Endothelial cell of umbilical vein (primary cell): ENCODE results near the gene TPM2. TPM values are rescaled to one million over a fixed set of nuclear protein-coding genes. Genes with fewer than 3 reads are reported as not detected.

Experiments used
- BruUV-seq: library from RNA; stranded (reverse); fragments of 400-500 nt; replicated peaks from 2 replicates; lab custom pipeline; 2021; lab: Mats Ljungman, UMichigan
- CTCF ChIA-PET: fragments of 300-600, 350-600 bp; sonication (Branson Sonifier 250); formaldehyde crosslinking; loops from one replicate; lab custom pipeline; 2021; ENCODE audit warnings: antibody characterized with exemption, inconsistent platforms; lab: Charles Lee
- POLR2A ChIA-PET: fragments of 300-600, 350-600 bp; sonication (Branson Sonifier 250); formaldehyde crosslinking; loops from one replicate; lab custom pipeline; 2021; ENCODE audit warnings: antibody characterized with exemption, inconsistent platforms; lab: Charles Lee
- DNase-seq: peaks from one replicate; pipeline ENCODE4 v3.0.0-alpha.2; 2011; ENCODE audit warnings: low read depth, low spot score
- FAIRE-seq: peaks from 2 replicates; lab custom pipeline; 2011; peaks lifted over from hg19 to GRCh38; lab: Jason Lieb, UNC
- H2AFZ ChIP-seq: 2 replicates; pipeline ENCODE4 v1.6.0; 2012; ENCODE audit warnings: low read depth, low read length, control low read depth, inconsistent platforms
- H3K27ac ChIP-seq: 2 replicates; pipeline ENCODE4 v1.5.1; 2011; ENCODE audit warnings: low read depth, mild to moderate bottlenecking, control low read depth, low read length, moderate library complexity; ENCODE audit not compliant: insufficient read depth
- H3K27me3 ChIP-seq, 2 experiments: 2 replicates each; pipeline versions ENCODE4 v1.6.0 to v1.6.1; 2011; ENCODE audit warnings: low read length in 2 of 2, mixed read lengths in 1 of 2; ENCODE audit not compliant: control insufficient read depth in 2 of 2, insufficient read depth in 2 of 2
- H3K36me3 ChIP-seq, 2 experiments: 2 replicates in 1 of 2; 3 replicates in 1 of 2; pipeline ENCODE4 v1.5.1; 2011; ENCODE audit warnings: low read length in 2 of 2, mild to moderate bottlenecking in 1 of 2, moderate library complexity in 1 of 2; ENCODE audit not compliant: control insufficient read depth in 2 of 2, insufficient read depth in 2 of 2; ENCODE audit errors: extremely low read depth in 1 of 2
- H3K4me1 ChIP-seq: 3 replicates; pipeline ENCODE4 v1.5.1; 2011; ENCODE audit warnings: mild to moderate bottlenecking, low read length; ENCODE audit not compliant: control insufficient read depth, insufficient read depth; ENCODE audit errors: extremely low read depth
- H3K4me2 ChIP-seq: 2 replicates; pipeline ENCODE4 v1.6.1; 2011; ENCODE audit warnings: low read length, control low read depth, mixed read lengths; ENCODE audit not compliant: insufficient read depth
- H3K4me3 ChIP-seq, 3 experiments: fragments of 200-600 bp in 1 of 3; sonication (generic), shearing (Covaris generic) in 1 of 3; replicated peaks in 1 of 3; 2 replicates each; pipeline ENCODE4 v1.5.1; 2011 to 2016; ENCODE audit warnings: control low read depth in 3 of 3, low read length in 3 of 3, mild to moderate bottlenecking in 2 of 3, inconsistent platforms in 1 of 3, low read depth in 1 of 3, moderate library complexity in 1 of 3; ENCODE audit not compliant: insufficient read depth in 1 of 3
- H3K79me2 ChIP-seq: 2 replicates; pipeline ENCODE4 v1.6.0; 2012; ENCODE audit warnings: low read length, inconsistent platforms; ENCODE audit not compliant: control insufficient read depth, insufficient read depth
- H3K9ac ChIP-seq: replicated peaks from 2 replicates; pipeline ENCODE3; 2011; ENCODE audit warnings: low read length, control low read depth; ENCODE audit not compliant: insufficient read depth; ENCODE audit errors: extremely low read depth
- H3K9me1 ChIP-seq: replicated peaks from 3 replicates; pipeline ENCODE4 v1.6.0; 2011; ENCODE audit warnings: mild to moderate bottlenecking, low read length; ENCODE audit not compliant: control insufficient read depth, insufficient read depth; ENCODE audit errors: extremely low read depth
- H3K9me3 ChIP-seq: replicated peaks from 2 replicates; pipeline ENCODE4 v1.5.1; 2012; ENCODE audit warnings: low read length, inconsistent platforms; ENCODE audit not compliant: control insufficient read depth, insufficient read depth
- H4K20me1 ChIP-seq: replicated peaks from 2 replicates; pipeline ENCODE3; 2011; ENCODE audit warnings: mild to moderate bottlenecking, low read length; ENCODE audit not compliant: control insufficient read depth, insufficient read depth; ENCODE audit errors: extremely low read depth
- CTCF ChIP-seq, 2 donors: IDR thresholded peaks; 1 replicate in 1 of 2; 2 replicates in 1 of 2; pipeline ENCODE4 v1.5.1; 2011; ENCODE audit warnings: low read length in 2 of 2, mild to moderate bottlenecking in 2 of 2, moderate library complexity in 2 of 2, control low read depth in 1 of 2, inconsistent platforms in 1 of 2, low read depth in 1 of 2; ENCODE audit not compliant: insufficient read depth in 1 of 2; ENCODE audit errors: extremely low read depth in 1 of 2
- EZH2 ChIP-seq: IDR thresholded peaks from 2 replicates; pipeline ENCODE4 v1.6.1; 2012; ENCODE audit warnings: borderline replicate concordance, low read depth, mild to moderate bottlenecking, moderate library complexity, low read length, inconsistent platforms; ENCODE audit not compliant: severe bottlenecking
- FOS ChIP-seq: IDR thresholded peaks from 2 replicates; pipeline ENCODE4 v1.6.1; 2011; ENCODE audit warnings: mild to moderate bottlenecking, low read length, moderate library complexity, borderline replicate concordance; ENCODE audit not compliant: insufficient read depth
- GATA2 ChIP-seq: IDR thresholded peaks from 2 replicates; pipeline ENCODE4 v1.7.0; 2011; ENCODE audit warnings: low read depth, mild to moderate bottlenecking, moderate library complexity, mixed read lengths, low read length; ENCODE audit not compliant: insufficient read length, insufficient read depth
- JUN ChIP-seq: IDR thresholded peaks from 2 replicates; pipeline ENCODE4 v1.6.1; 2011; ENCODE audit warnings: borderline replicate concordance, low read depth; ENCODE audit not compliant: insufficient read length, insufficient read depth
- MAX ChIP-seq: IDR thresholded peaks from 2 replicates; pipeline ENCODE4 v1.6.1; 2011; ENCODE audit not compliant: insufficient read depth, insufficient read length
- MYC ChIP-seq: IDR thresholded peaks from one replicate; pipeline ENCODE4 v1.6.1; 2011; ENCODE audit warnings: mild to moderate bottlenecking, low read depth, low read length
- POLR2A ChIP-seq: IDR thresholded peaks from 2 replicates; pipeline ENCODE4 v1.6.1; 2012; ENCODE audit warnings: low read depth, mild to moderate bottlenecking, control low read depth, low read length
- POLR2AphosphoS5 ChIP-seq: IDR thresholded peaks from 2 replicates; pipeline ENCODE4 v1.6.1; 2012; ENCODE audit warnings: low read depth, mild to moderate bottlenecking, control low read depth, low read length, moderate library complexity; ENCODE audit not compliant: insufficient read depth
- dilution Hi-C: fragments of 300-500 bp; cut with MboI; formaldehyde crosslinking; loops from one replicate; pipeline ENCODE4 v1.15.0; 2019; ENCODE audit warnings: low sequenced_read_pairs; ENCODE audit not compliant: extremely low pct_ligation_motif_present
- intact Hi-C: fragments of 100-400 bp; cut with micrococcal nuclease; formaldehyde crosslinking; loops from one replicate; pipeline ENCODE4 v1.10.0; 2022
- polyA plus RNA-seq, 4 experiments: library from polyadenylated mRNA; depleted of rRNA in 3 of 4; stranded (reverse) in 3 of 4; unstranded in 1 of 4; fragments of >200 nt; gene quantifications; 2 replicates each; pipeline versions ENCODE4 v1.2.1 to v1.2.3, GENCODE V29; 2011 to 2012; ENCODE audit warnings: missing spikeins in 1 of 4
- total RNA-seq: library from RNA; stranded (reverse); gene quantifications from 2 replicates; pipeline ENCODE4 v1.2.3, GENCODE V29; 2021

TPM2 gene
- total and polyA plus RNA-seq, 2 donors (not counting 3 experiments of a cell fraction or from before 2014, with no cell fraction given), result 144 to 279 TPM

GRCh38 chr9:35738924-35739323 lies 49.2 kb upstream of the TPM2 start:
- Histone ChIP-seq H3K4me3 (no peak overlapping the region), H3K9me1 (no peaks in the 10 kb centered on the region), H3K36me3 (peaks cover 51 to 72% of the 10 kb centered on the region in 2 experiments), H3K9me3 (no peaks in the 10 kb centered on the region), H3K4me1 (peaks cover 5% of the 10 kb centered on the region), H3K4me2 (no peak overlapping the region), H3K27me3 (no peaks in the 10 kb centered on the region), H2AFZ (no peak overlapping the region), H4K20me1 (no peaks in the 10 kb centered on the region), H3K79me2 (peaks cover 53% of the 10 kb centered on the region), H3K9ac (no peak overlapping the region), H3K27ac (no peak overlapping the region)
- CTCF ChIA-PET, result interaction anchor here (0.9 to 5.3 kb wide), 7 partner anchors 8 to 143 kb away, joined by 3 to 86 read pairs (median 4); partner anchors contain the start of genes GBA2 and RGP1
- no peak for TF ChIP-seq POLR2A
- no peak for TF ChIP-seq JUN
- no peak for TF ChIP-seq POLR2AphosphoS5
- no peak for TF ChIP-seq GATA2
- TF ChIP-seq MAX, result no peak
- no peak for TF ChIP-seq CTCF (IDR thresholded peaks at IDR 0.05; ENCODE audit: extremely low read depth in 1 of 2, insufficient read depth in 1 of 2, low read depth in 1 of 2, low read length in 2 of 2)
- no peak for TF ChIP-seq MYC
- no peak for TF ChIP-seq FOS
- TF ChIP-seq EZH2, result no peak
- dilution Hi-C loops (no loop called here), intact Hi-C loops (no loop called here)
- no TSS peak for BruUV-seq
- POLR2A ChIA-PET, result no interaction called here
- no peak for FAIRE-seq
- no peak for DNase-seq
